Eye (tissue), 1 donor: ENCODE measurements around the gene STK17A.

Experiments used
- DNase-seq: peaks from one replicate; pipeline ENCODE4 v3.0.0-alpha.2; 2015

Gene STK17A

DNA sequence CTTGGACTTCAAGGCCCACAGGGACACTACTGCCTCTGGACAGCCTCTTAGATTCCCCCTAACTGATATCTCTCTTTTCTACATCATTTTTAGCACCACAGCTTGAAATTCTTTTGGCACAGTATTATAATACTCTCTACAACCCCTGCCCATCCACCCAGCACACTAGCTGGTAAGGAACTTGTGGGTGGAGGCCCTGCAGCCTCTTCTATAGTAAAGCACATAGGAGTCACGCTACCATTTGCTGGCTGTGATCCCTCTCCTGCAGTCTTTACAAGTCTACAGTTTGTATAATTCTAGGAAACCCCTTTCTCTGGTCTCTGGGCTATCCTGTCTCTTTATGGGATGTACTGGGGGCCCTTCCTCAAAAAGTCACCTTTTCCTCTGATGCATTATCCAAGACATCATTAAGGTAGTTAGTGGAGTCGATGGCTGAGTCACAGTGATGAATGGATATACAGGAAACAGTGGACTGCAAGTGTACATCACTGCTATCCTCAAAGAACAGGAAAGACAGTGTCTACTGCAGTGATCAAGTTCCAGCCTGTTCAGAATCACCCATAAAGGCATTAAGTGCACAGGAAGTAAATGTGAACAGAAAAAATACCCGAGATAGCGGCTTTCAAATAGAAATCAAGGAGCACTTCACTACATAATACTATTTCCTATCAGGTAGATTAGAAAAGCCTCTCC, 54.4 kb downstream of the STK17A start:
- no peak for DNase-seq

DNA sequence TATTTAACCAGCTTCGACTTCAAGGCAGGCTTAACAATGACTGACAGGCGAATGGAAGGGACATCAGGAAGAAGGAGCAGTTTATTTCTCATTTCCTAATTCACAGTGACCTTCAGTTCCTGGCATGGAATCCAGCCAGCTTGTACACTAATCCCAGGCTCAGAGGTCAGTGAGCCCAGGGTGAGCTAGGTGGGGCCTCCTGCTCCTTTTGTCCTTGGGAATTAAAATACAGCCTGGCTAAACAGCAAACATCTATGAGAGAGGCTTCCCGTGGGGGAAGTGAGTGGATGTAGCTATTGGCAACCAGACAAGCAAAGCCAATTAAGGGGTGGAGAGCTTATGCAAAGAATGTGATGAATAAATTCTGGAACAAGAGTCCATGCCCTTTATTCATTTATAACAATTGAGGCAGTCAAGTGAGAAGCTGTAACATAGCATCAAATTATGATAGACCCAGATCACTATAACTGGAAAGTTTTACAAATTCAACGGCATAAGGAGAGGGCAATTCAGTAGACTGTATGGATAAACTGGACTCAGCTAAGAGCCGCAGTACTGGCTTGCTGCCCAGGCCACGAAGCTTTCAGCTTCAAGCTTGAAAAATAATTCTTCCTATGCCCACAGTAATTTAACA, 57.1 kb downstream of the STK17A start:
- DNase-seq, result peak; percentile 94

DNA sequence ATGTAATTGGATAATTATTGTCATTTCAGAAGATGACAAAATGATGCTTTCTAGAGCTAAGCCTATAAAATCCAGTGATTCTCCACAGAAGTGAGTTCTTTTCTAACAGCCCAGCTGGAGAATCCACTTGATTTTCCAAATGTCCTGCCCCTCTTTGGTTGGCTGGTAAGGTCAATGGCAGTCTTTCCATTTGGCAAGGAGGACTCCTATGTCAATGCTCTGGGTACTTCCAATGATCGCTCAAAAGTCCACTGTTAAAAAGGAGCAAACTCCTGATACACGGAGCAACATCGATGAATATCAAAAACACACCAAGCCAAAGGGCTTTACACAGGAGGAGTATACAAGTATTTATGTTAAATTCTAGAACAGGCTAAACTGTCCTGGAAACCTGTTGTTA, 57.8 kb downstream of the STK17A start:
- DNase-seq, result no peak

- no peak for DNase-seq
Measured at GRCh38 chr7:43642897-43643630, 60.2 kb downstream of the STK17A start.

GRCh38 chr7:43643846-43644245, 60.9 kb downstream of the STK17A start:
- no peak for DNase-seq

DNA sequence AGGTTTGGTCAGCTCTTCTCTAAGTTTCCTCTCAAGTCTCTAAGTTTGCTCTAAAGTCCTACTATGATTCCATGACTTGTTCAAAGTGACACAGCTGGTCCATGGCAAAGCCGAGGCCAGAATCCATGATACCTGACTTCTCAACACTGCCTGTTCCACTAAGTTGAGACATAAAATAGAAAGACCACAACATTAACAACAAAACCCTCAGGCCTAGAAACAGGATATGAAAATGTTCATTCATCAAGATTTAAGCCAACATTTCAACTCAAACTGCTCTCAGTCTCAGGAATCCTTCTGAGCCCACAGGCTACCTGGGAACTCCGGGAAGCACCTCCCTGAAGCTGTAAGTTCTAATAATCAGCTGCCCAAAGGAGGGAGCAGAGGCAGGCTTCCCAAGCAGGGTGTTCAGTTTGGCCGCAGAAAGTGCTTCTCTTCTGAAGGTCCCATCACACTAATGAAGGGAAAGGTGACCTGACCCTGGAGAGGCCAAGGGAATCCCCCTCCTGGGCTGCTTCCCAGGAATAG, 62.9 kb downstream of the STK17A start:
- DNase-seq, result no peak

DNA sequence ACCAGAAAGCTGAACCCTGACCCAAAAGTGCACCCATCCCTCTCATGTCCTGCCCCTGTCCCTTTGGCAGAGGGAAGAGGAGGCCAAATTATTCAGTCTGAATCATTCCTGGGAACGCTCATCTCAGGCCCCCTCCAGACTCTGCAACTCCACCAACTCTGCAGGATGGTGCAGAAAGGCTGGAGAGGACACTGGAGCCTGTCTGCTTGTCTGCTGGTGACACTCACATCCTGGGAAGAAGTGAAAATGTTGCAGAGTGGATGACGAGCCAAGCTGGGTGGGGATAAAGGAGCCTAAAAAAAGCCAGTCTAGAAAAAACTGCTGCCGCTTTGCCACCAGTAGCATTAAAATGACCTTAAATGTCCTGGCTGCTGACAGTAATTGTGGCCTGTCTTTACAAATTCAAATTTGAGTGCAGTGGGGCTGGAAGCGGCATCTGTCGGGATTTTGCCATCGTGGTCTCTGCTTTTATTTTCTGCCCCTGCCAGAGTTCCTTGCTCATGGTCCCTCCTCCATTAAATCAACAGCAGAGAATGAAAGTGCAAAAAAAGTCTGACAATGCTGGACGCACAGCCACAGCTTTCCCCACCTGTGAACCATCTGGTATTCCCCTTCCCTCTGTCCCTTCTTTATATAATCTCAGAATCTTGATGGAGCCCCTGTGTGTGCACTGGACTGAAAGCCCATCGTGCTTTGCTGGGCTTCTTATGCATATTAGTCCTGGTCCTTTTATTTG, 63.9 kb downstream of the STK17A start:
- peak; percentile 53 for DNase-seq

GRCh38 chr7:43647339-43647672, 64.4 kb downstream of the STK17A start:
- DNase-seq, result peak; percentile 52

DNA sequence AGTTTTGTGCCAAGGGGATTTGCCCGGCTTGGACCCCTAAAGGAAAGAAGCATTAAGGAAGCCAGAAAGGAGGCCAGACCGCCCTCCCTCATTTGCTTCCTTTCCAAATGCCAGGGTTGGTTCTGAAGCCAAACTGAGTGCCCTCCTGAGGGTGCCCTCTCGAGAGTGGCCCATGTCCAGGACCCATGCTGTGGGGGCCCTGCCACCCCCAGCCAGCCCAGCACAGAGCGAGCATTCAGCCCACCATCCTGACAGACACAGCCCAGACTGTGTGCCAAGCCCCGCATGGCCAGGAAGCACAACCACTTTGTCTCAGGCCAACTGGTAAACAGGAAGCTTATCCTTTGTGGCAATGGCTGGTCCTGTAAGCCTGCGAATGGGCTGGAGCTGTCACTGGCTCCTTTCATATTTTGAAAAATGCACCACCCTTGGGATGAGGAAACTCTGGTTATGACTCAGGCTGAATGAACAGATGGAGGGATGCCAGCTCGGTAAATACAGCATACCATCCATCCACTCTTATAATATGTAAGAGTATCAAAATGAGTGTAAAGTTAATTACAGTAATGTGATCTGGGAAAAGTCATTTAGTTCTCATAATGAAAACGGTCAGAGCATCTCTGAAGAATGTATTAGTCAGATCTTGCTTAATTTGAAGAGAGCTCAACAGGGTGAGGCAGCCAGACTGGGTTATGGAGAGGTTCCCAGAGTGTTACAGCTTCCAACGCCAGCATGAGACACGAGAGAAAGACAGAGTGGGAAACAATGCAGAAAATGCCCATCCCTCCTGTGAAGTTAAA, 65.0 kb downstream of the STK17A start:
- peak; percentile 63 for DNase-seq

GRCh38 chr7:43648473-43649406, 65.8 kb downstream of the STK17A start:
- DNase-seq, result no peak

DNA sequence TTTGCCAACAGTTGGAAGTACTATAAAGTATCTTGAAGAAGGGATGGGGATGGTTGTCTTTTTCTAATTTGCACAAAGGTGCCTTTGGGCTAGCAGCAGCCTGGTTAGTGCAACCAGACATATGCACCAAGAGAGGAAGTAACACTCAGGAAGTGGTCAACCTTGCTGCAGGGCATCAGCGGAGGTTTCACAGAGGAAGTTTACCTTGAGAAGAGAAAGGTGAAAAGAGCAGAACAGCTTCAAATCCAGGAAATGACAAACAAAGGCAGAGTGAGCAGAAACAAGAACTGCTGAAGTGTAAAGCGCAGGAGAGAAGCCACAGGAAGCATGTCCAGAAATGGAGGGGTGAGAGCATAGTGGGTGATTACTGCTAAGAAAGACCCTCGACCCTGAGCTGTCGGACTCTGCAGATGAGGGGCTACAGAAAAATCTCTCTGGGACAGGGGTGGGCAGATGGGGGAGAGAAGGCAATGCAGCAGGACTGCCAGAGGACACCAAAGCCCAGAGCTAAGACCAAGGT, 66.9 kb downstream of the STK17A start:
- DNase-seq, result no peak

DNA sequence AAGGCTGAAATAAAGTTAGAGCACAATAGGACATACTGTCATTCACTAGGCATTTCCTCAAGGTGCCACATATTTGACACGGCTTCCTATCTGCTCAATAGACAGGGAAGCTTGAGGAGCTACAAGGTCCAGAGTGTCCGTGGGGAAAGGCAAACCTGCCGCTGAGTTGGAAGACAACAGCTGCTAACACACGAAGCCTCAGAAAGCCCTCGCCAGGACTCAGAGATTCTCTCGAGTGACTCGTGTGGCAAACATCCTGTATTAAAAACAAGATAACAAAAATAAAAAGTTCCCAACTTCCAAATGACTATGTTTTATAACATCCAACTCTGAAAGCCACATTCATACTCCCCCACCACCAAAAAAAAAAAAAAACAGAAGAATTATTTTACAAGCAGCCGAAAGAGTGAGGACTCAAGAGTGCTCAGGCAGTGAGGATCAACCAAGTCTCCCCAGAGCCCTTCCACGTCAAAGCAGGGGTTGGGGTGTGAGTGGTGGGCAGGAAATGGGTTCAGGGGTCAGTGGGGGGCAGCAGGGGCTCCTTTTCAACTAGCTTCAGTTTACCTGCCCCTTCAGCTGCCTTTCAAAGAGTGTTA, 67.6 kb downstream of the STK17A start:
- no peak for DNase-seq

DNA sequence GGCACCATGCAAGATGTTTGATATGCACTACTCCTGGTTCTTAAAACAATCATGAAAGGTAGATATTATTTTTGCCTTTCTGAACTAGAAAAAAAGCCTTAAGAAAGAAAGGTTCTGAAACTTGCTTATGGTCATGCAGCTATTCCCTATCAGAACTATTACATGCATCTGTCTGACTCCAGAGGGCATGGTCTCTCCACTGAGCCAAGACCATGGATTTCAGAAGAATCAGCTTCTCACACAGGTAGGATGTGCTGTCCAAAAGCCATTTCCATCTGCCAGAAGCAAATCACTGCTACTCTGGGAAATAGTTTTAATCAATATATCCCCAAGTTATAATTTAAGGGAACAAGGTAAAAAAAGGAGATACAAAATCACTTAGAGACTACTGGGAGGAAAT, 69.5 kb downstream of the STK17A start:
- no peak for DNase-seq

DNA sequence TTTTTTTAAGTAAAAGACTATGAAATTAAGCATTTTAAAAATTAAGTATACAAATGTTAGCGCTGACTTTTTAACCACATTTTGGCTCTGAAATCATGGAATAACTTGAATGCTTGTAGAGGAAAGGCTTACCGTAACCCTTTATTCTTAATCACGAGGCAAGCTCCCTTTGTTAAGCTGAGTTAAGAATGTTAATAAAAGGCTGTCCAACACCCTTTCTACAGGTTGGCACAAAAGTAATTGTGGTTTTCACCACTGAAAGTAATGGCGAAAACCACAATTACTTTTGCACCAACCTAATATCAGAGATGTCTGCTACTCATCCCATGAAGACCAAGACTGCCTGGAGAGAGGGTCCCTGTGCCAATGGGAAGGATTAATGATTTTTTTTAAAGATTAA, 70.6 kb downstream of the STK17A start:
- DNase-seq, result no peak

DNA sequence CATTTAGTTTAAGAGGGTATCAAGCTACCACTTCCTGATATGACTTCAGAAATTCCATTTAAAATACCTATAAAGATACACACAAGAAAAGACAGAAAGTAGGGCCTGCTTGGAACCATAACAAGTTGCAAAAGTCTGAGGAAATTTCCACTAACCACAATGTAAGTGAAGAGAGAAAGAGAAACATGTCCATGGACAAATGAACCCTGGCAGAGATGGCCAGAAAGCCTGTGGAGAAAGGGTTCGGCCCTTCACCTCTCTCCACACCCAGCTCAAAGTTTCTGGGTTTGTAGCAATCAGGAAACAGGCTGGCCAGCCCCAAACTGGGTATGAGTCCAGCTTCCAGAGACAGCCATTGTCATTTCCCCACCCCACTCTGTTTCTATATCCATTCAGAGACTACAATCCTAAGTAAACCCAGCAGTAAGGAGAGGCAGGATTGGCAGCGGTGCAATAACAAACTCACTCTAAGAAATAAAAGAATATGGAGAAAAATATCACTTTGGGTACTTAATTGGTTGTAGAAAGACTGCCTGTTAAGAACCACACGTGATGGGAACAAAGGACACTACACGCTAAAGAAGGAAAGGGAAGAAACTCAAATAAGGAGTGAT, 71.1 kb downstream of the STK17A start:
- DNase-seq, result no peak

- DNase-seq, result no peak
Measured at GRCh38 chr7:43655584-43655983, 72.7 kb downstream of the STK17A start.

DNA sequence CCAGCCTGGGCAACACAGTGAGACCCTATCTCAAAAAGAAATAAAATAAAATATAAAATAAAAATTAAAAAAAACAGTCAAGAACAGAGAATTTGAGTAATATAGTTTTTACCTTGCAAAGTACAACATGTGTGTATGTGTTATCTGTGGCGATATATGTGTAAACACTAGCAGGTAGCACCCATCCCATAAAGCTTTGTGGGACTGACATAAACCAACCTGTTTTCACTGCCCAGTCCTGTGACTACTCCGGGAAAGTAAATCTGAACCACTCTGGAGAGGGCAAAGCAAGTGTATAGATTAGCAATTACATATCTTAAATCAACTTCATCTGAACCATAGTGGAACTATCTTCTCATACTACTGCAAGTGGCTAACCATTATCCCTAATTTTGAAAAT, 74.1 kb downstream of the STK17A start:
- no peak for DNase-seq

GRCh38 chr7:43658718-43659548, 76.0 kb downstream of the STK17A start:
- DNase-seq, result no peak

DNA sequence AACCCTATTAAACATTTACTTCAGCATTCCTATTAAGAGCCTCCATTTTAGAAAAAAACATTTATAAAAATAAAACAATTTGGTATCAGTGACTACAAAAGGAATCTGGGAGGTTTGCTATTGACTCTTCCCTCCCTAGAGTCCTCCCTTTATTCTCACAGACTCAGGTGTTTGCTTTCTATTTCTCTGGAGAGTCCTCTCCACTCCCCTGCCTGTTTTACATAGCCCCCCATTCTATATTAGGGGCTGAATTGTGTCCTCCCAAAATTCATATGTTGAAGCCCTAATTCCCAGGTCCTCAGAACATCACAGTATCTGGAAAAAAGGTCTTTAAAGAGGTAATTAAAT, 76.6 kb downstream of the STK17A start:
- DNase-seq, result no peak
